ENCODE data around the gene FOXF1. TPM values are rescaled to one million over a fixed set of nuclear protein-coding genes. Genes with fewer than 3 reads are reported as not detected.

The FOXF1 gene
- total and polyA plus RNA-seq, 9 of the 15 experiments (the other 6 are each of a cell fraction or from before 2014, with no cell fraction given), result 0.04 TPM; not detected in 8

GRCh38 chr16:86508028-86508946 lies 2.0 kb upstream of the FOXF1 start:
- in situ Hi-C loops (cut with MboI) (no loop called here), intact Hi-C loops (cut with micrococcal nuclease) (no loop called here)
- POLR2A ChIA-PET, result interaction anchor here (0.6 to 0.7 kb wide), 2 partner anchors 16 to 555 kb away, joined by 3 to 5 read pairs; no protein-coding TSS in a partner anchor
- no peak overlapping the region for H3K4me2 ChIP-seq (ENCODE audit: insufficient read depth, low read length)
- no peaks in the 10 kb centered on the region for H3K36me3 ChIP-seq (ENCODE audit: control insufficient read depth, insufficient read depth, low read length)
- FAIRE-seq (no peak), DNase-seq (ENCODE audit: extremely low read depth in 1 of 4, low spot score in 3 of 4) (no peak), ATAC-seq (no peak)
- no peak overlapping the region for H2AFZ ChIP-seq (ENCODE audit: low read depth, low read length)
- peaks cover 0 to 11% of the 10 kb centered on the region in 2 experiments; a peak in 2 of 5 replicates for H3K4me1 ChIP-seq (replicated peaks in 1 of 2; ENCODE audit: control insufficient read depth in 2 of 2, insufficient read depth in 2 of 2, low read length in 2 of 2)
- H3K9ac ChIP-seq (ENCODE audit: insufficient read depth in 1 of 2, low read depth in 2 of 2, low read length in 2 of 2), result no peak overlapping the region
- H3K27ac ChIP-seq (ENCODE audit: extremely low read depth, low read depth, low read length), result no peak overlapping the region
- WGBS (ENCODE audit: insufficient coverage, low coverage, missing lambda C conversion rate), result 42% methylated on average over 34 of the region's 99 CpGs
- no peaks in the 10 kb centered on the region for H3K9me3 ChIP-seq (replicated peaks; ENCODE audit: control insufficient read depth, insufficient read depth, low read depth, low read length)
- no peaks in the 10 kb centered on the region for H3K79me2 ChIP-seq (ENCODE audit: control insufficient read depth, insufficient read depth, low read length)
- H3K4me3 ChIP-seq, result no peak overlapping the region
- peaks cover 34 to 59% of the 10 kb centered on the region in 2 experiments for H3K27me3 ChIP-seq (ENCODE audit: control insufficient read depth in 2 of 2, insufficient read depth in 2 of 2, low read length in 2 of 2)
- no TSS peak for BruUV-seq (replicated peaks)
- no peaks in the 10 kb centered on the region for H4K20me1 ChIP-seq (replicated peaks; ENCODE audit: control insufficient read depth, insufficient read depth, low read length)
- CTCF ChIA-PET (ENCODE audit: low intra/inter-chr PET ratio), result no interaction called here
- H3K9me1 ChIP-seq (ENCODE audit: control insufficient read depth, insufficient read depth, low read length), result no peaks in the 10 kb centered on the region
- TF ChIP-seq THAP12 (CRISPR knock-in tag; IDR thresholded peaks at IDR 0.05), result no peak
- TF ChIP-seq NR3C1 (CRISPR knock-in tag; IDR thresholded peaks at IDR 0.05), result no peak
- no peak for TF ChIP-seq ZNF280A (IDR thresholded peaks at IDR 0.05; ENCODE audit: low read depth, partially characterized antibody)
- no peak for TF ChIP-seq NFE2 (IDR thresholded peaks at IDR 0.05; ENCODE audit: low read depth)
- TF ChIP-seq HDAC2 (IDR thresholded peaks at IDR 0.05), result no peak
- TF ChIP-seq STAG1 (CRISPR knock-in tag; IDR thresholded peaks at IDR 0.05; ENCODE audit: borderline replicate concordance), result no peak
- TF ChIP-seq SNRNP70 (optimal IDR thresholded peaks at IDR 0.05; ENCODE audit: low read depth, low read length), result no peak
- TF ChIP-seq BRF2 (IDR thresholded peaks at IDR 0.05; ENCODE audit: borderline replicate concordance, insufficient read depth, insufficient read length), result no peak
- no peak for TF ChIP-seq MECOM (CRISPR knock-in tag; IDR thresholded peaks at IDR 0.05)
- no peak for TF ChIP-seq ZC3H8 (IDR thresholded peaks at IDR 0.05)
- no peak for TF ChIP-seq RBM14 (IDR thresholded peaks at IDR 0.05; ENCODE audit: borderline replicate concordance, insufficient read depth, low read depth, low read length)
- TF ChIP-seq USF2 (CRISPR knock-in tag; IDR thresholded peaks at IDR 0.05), result no peak
- TF ChIP-seq SRSF1 (IDR thresholded peaks at IDR 0.05; ENCODE audit: low read depth, low read length), result no peak
- TF ChIP-seq GABPA (tag; conservative IDR thresholded peaks at IDR 0.05; ENCODE audit: low read depth), result no peak

Measured in K562 (cell line).